ENCODE data around the gene TANC2.
A peak's percentile ranks its signal among the peaks of the same experiment; 100 is the strongest.

TANC2 gene

GRCh38 chr17:62929320-62929719 lies 36.7 kb upstream of the TANC2 start:
- no peak overlapping the region for H4K12ac ChIP-seq (ENCODE audit: low read depth, low read length)
- H3K4ac ChIP-seq (ENCODE audit: low read depth, low read length): no peak overlapping the region
- H2BK5ac ChIP-seq (ENCODE audit: low read depth, low read length, poor library complexity): no peak overlapping the region
- no peak overlapping the region for H2AFZ ChIP-seq (ENCODE audit: insufficient read depth, low read length, poor library complexity)
- H3K4me2 ChIP-seq (ENCODE audit: low read length): no peak overlapping the region
- no peaks in the 10 kb centered on the region for H3K79me1 ChIP-seq (ENCODE audit: low read length)
- H3K4me3 ChIP-seq (ENCODE audit: low read depth, low read length): no peak overlapping the region
- H2AK5ac ChIP-seq (ENCODE audit: low read length): no peak overlapping the region
- H4K91ac ChIP-seq (ENCODE audit: low read depth, low read length): no peak overlapping the region
- H3K36me3 ChIP-seq (ENCODE audit: control insufficient read depth in 1 of 2, insufficient read depth in 2 of 2, low read length in 2 of 2): no peaks in the 10 kb centered on the region
- DNase-seq: peak in 1 of 2 donors; percentile 8
- no peak overlapping the region for H3K14ac ChIP-seq (ENCODE audit: low read length)
- H3K79me2 ChIP-seq (ENCODE audit: control insufficient read depth, insufficient read depth, low read length, poor library complexity): no peaks in the 10 kb centered on the region
- H3K27me3 ChIP-seq (ENCODE audit: insufficient read depth, low read length): no peaks in the 10 kb centered on the region
- H3K18ac ChIP-seq (ENCODE audit: low read length): no peak overlapping the region
- no peak overlapping the region for H2BK120ac ChIP-seq (ENCODE audit: insufficient read depth, low read length, poor library complexity)
- no peak overlapping the region for H3K27ac ChIP-seq (ENCODE audit: low read depth, low read length)
- H2BK12ac ChIP-seq (ENCODE audit: low read length): no peak overlapping the region
- H3K23ac ChIP-seq (ENCODE audit: low read length): no peak overlapping the region
- WGBS (ENCODE audit: extremely low coverage, insufficient coverage, insufficient read length): no CpG with 5 or more reads among the region's 2 CpGs
- H3K9me3 ChIP-seq (ENCODE audit: insufficient read depth, low read depth, low read length): no peaks in the 10 kb centered on the region
- H3K9ac ChIP-seq (ENCODE audit: low read length): no peak overlapping the region
- peaks cover 0 to 2% of the 10 kb centered on the region in 2 experiments for H3K4me1 ChIP-seq (ENCODE audit: control insufficient read depth in 1 of 2, insufficient read depth in 2 of 2, low read length in 2 of 2)
- no peak overlapping the region for H4K8ac ChIP-seq (ENCODE audit: low read depth, low read length)

DNA sequence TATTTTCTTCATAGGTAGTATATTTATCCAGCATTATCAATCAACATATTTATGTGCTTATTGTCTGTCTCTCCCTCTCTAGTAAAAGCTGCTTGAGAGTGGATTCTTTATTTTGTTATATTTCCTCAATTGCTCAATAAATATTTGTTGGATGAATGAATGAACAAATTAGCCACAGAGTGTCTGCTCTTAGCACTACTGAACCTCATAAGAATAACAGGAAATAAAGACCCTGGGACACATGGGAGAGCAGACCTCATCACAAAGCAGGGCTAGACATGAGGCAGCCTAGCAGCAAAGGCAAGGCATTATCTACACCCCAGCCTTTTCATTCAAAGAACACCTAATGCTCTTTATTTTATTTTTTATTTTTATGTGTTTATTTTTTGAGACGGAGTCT lies 34.9 kb upstream of the TANC2 start:
- H2BK12ac ChIP-seq (ENCODE audit: low read length): no peak overlapping the region
- no peak overlapping the region for H3K18ac ChIP-seq (ENCODE audit: low read length)
- no peak overlapping the region for H3K23ac ChIP-seq (ENCODE audit: low read length)
- H4K12ac ChIP-seq (ENCODE audit: low read depth, low read length): no peak overlapping the region
- no peak overlapping the region for H3K4me2 ChIP-seq (ENCODE audit: low read length)
- H2BK5ac ChIP-seq (ENCODE audit: low read depth, low read length, poor library complexity): no peak overlapping the region
- no peaks in the 10 kb centered on the region for H3K9me3 ChIP-seq (ENCODE audit: insufficient read depth, low read depth, low read length)
- no peak overlapping the region for H3K4ac ChIP-seq (ENCODE audit: low read depth, low read length)
- H2AFZ ChIP-seq (ENCODE audit: insufficient read depth, low read length, poor library complexity): no peak overlapping the region
- WGBS (ENCODE audit: extremely low coverage, insufficient coverage, insufficient read length): no CpG with 5 or more reads among the region's 1 CpG
- H2AK5ac ChIP-seq (ENCODE audit: low read length): no peak overlapping the region
- DNase-seq: no peak
- no peaks in the 10 kb centered on the region for H3K79me2 ChIP-seq (ENCODE audit: control insufficient read depth, insufficient read depth, low read length, poor library complexity)
- no peaks in the 10 kb centered on the region for H3K36me3 ChIP-seq (ENCODE audit: control insufficient read depth in 1 of 2, insufficient read depth in 2 of 2, low read length in 2 of 2)
- H3K4me1 ChIP-seq (ENCODE audit: control insufficient read depth in 1 of 2, insufficient read depth in 2 of 2, low read length in 2 of 2): peaks cover 0 to 2% of the 10 kb centered on the region in 2 experiments
- H3K4me3 ChIP-seq (ENCODE audit: low read depth, low read length): no peak overlapping the region
- H2BK120ac ChIP-seq (ENCODE audit: insufficient read depth, low read length, poor library complexity): no peak overlapping the region
- H3K14ac ChIP-seq (ENCODE audit: low read length): no peak overlapping the region
- H3K27me3 ChIP-seq (ENCODE audit: insufficient read depth, low read length): no peaks in the 10 kb centered on the region
- no peak overlapping the region for H3K9ac ChIP-seq (ENCODE audit: low read length)
- H3K27ac ChIP-seq (ENCODE audit: low read depth, low read length): no peak overlapping the region
- no peak overlapping the region for H4K8ac ChIP-seq (ENCODE audit: low read depth, low read length)
- no peaks in the 10 kb centered on the region for H3K79me1 ChIP-seq (ENCODE audit: low read length)
- H4K91ac ChIP-seq (ENCODE audit: low read depth, low read length): no peak overlapping the region

DNA sequence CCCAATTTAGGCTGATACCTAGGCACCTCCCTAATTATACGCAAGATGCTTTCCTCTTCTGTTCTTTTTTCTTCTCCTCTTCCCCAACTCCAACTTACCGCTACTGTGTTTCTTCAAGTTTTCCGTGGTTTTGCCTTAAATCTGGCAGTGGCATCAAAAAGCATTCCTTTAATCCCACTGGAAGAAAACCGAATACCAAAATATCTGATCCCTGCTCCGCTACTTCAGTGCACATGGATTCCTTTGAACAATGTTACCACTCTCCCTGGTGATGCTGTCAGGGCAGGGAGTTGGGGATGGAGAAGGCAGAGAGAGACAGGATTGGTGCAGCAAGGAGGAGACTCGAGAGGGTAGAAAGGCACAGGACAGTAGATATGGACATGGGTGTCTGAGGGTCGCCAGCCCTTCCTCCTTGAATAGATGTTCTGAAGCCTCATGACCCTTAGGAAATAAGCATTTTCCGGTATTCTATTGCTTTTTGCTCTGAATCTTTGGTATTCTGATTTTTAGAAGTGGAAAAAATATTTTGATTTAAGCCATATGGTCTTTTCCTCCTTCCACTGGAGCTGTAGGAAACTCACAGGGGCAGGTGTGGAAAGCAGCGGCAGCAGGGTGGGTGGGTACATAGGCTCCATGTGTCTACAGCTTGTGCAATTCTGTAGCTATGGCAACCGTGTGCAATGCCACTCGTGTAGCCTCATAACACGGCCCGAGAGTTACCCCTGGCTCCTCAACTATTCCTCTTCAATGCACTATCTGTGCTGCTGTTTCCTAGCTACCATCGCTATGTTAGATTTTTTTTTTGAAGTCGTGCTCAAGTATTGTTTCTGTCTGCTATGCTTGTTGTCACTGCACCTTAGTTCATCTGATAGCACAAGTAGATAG lies 32.3 kb upstream of the TANC2 start:
- Histone ChIP-seq H3K27ac (ENCODE audit: low read depth, low read length) (no peak overlapping the region), H3K18ac (ENCODE audit: low read length) (no peak overlapping the region), H3K79me2 (ENCODE audit: control insufficient read depth, insufficient read depth, low read length, poor library complexity) (no peaks in the 10 kb centered on the region), H3K4ac (ENCODE audit: low read depth, low read length) (no peak overlapping the region), H2BK5ac (ENCODE audit: low read depth, low read length, poor library complexity) (no peak overlapping the region), H3K79me1 (ENCODE audit: low read length) (no peaks in the 10 kb centered on the region), H3K27me3 (ENCODE audit: insufficient read depth, low read length) (no peaks in the 10 kb centered on the region), H3K4me1 (ENCODE audit: control insufficient read depth in 1 of 2, insufficient read depth in 2 of 2, low read length in 2 of 2) (peaks cover 0 to 2% of the 10 kb centered on the region in 2 experiments), H2AK5ac (ENCODE audit: low read length) (no peak overlapping the region), H3K9ac (ENCODE audit: low read length) (no peak overlapping the region), H4K91ac (ENCODE audit: low read depth, low read length) (no peak overlapping the region), H2AFZ (ENCODE audit: insufficient read depth, low read length, poor library complexity) (no peak overlapping the region), H3K4me2 (ENCODE audit: low read length) (no peak overlapping the region), H3K14ac (ENCODE audit: low read length) (no peak overlapping the region), H3K36me3 (ENCODE audit: control insufficient read depth in 1 of 2, insufficient read depth in 2 of 2, low read length in 2 of 2) (no peaks in the 10 kb centered on the region), H3K23ac (ENCODE audit: low read length) (no peak overlapping the region), H2BK12ac (ENCODE audit: low read length) (no peak overlapping the region), H3K4me3 (ENCODE audit: low read depth, low read length) (no peak overlapping the region), H4K8ac (ENCODE audit: low read depth, low read length) (no peak overlapping the region), H4K12ac (ENCODE audit: low read depth, low read length) (no peak overlapping the region), H3K9me3 (ENCODE audit: insufficient read depth, low read depth, low read length) (no peaks in the 10 kb centered on the region), H2BK120ac (ENCODE audit: insufficient read depth, low read length, poor library complexity) (no peak overlapping the region)
- DNase-seq: peak in 1 of 2 donors; percentile 75
- WGBS (ENCODE audit: extremely low coverage, insufficient coverage, insufficient read length): no CpG with 5 or more reads among the region's 15 CpGs

- H3K14ac ChIP-seq (ENCODE audit: low read length): no peak overlapping the region
- H3K9me3 ChIP-seq (ENCODE audit: insufficient read depth, low read depth, low read length): no peaks in the 10 kb centered on the region
- no peak overlapping the region for H2AFZ ChIP-seq (ENCODE audit: insufficient read depth, low read length, poor library complexity)
- H3K27ac ChIP-seq (ENCODE audit: low read depth, low read length): no peak overlapping the region
- H3K18ac ChIP-seq (ENCODE audit: low read length): no peak overlapping the region
- H4K8ac ChIP-seq (ENCODE audit: low read depth, low read length): no peak overlapping the region
- no peak for DNase-seq
- no peak overlapping the region for H3K4me3 ChIP-seq (ENCODE audit: low read depth, low read length)
- WGBS (ENCODE audit: extremely low coverage, insufficient coverage, insufficient read length): no CpG with 5 or more reads among the region's 1 CpG
- H3K9ac ChIP-seq (ENCODE audit: low read length): no peak overlapping the region
- H4K91ac ChIP-seq (ENCODE audit: low read depth, low read length): no peak overlapping the region
- H3K23ac ChIP-seq (ENCODE audit: low read length): no peak overlapping the region
- H3K79me1 ChIP-seq (ENCODE audit: low read length): no peaks in the 10 kb centered on the region
- no peaks in the 10 kb centered on the region for H3K27me3 ChIP-seq (ENCODE audit: insufficient read depth, low read length)
- no peak overlapping the region for H3K4me2 ChIP-seq (ENCODE audit: low read length)
- no peak overlapping the region for H2BK120ac ChIP-seq (ENCODE audit: insufficient read depth, low read length, poor library complexity)
- no peak overlapping the region for H4K12ac ChIP-seq (ENCODE audit: low read depth, low read length)
- H3K79me2 ChIP-seq (ENCODE audit: control insufficient read depth, insufficient read depth, low read length, poor library complexity): no peaks in the 10 kb centered on the region
- H2BK12ac ChIP-seq (ENCODE audit: low read length): no peak overlapping the region
- H3K4me1 ChIP-seq (ENCODE audit: control insufficient read depth in 1 of 2, insufficient read depth in 2 of 2, low read length in 2 of 2): peaks cover 0 to 2% of the 10 kb centered on the region in 2 experiments
- no peak overlapping the region for H2AK5ac ChIP-seq (ENCODE audit: low read length)
- no peaks in the 10 kb centered on the region for H3K36me3 ChIP-seq (ENCODE audit: control insufficient read depth in 1 of 2, insufficient read depth in 2 of 2, low read length in 2 of 2)
- no peak overlapping the region for H3K4ac ChIP-seq (ENCODE audit: low read depth, low read length)
- no peak overlapping the region for H2BK5ac ChIP-seq (ENCODE audit: low read depth, low read length, poor library complexity)
Observed at GRCh38 chr17:62935098-62935497, 30.9 kb upstream of the TANC2 start.
